Fibroblast of skin of right biceps (primary cell): ENCODE data around the gene TRPM6.
"Not testable (repeated sequence)": the region's sequence is repeated elsewhere in the genome, so short reads cannot be mapped to it uniquely, and the experiment has no call there.

Experiments
- DNase-seq: peaks from one replicate; pipeline ENCODE4 v3.0.0-alpha.2; 2013

Gene TRPM6

GRCh38 chr9:74858751-74859414 is 28.8 kb downstream of the TRPM6 start:
- no peak for DNase-seq

- no peak for DNase-seq
Measured at GRCh38 chr9:74856989-74857388, 30.7 kb downstream of the TRPM6 start.

- no peak for DNase-seq
Measured at GRCh38 chr9:74855072-74855471, 32.6 kb downstream of the TRPM6 start.

GRCh38 chr9:74853024-74853423 is 34.7 kb downstream of the TRPM6 start:
- not testable (repeated sequence) for DNase-seq

DNA sequence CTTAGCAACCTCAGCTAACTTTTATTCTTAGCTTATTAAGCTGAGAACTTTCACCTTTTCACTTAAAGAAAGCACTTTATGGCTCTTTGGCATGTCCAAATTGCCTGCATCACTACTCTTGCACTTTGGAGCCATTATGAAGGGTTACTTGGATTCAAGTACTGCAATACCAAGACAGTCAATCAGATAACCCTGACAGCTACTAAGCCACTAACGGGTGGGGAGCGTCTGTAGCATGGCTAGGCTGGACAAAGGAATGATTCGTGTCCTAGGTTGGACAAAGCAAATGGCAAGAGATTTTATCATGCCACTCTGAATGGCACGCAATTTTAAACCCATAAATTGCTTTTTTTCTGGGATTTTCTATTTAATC is 39.6 kb downstream of the TRPM6 start:
- no peak for DNase-seq

DNA sequence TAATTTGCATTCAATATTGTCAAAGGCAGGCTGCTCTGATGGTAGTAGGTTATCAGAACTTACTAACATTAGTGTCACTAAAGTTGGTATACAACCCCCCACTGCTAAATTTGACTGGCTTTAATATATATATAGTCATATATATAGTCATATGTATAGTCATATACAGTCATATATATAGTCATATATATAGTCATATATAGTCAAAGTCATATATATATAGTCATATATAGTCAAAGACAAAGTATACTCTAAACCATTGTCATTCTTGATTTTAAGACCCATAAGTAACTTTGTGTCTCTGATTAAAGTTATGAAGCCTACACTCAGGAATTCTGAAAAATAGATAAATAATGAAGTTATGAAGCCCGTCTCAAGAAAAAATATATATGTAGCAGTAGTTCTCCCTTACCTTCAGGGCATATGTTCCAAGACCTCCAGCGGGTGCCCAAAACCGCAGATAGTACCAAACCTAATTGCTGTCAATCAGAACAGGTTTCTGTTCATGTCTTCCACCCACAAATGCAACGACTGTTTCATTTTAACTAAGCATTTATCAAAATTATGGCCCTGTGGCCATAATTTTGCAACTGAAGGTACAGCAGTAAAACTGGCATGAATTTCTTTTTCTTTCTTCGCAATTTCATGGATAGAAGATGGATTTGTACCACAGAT is 40.1 kb downstream of the TRPM6 start:
- DNase-seq = no peak

DNA sequence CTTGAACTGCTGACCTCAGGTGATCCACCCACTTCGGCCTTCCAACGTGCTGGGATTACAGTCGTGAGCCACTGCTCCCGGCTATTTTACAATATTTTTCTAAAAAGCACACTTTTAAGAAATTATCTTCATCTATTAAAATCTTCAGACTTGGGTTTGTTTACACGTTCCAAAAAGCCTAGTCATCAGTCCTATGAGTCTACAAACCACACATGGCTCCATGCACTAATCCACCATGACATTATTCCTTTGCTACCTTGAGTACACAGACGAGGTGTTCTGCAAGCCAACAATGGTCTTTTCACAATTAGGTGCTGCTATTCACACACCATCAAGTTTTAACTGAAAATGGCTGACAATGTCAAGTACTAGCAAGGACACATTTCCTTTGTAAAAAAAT is 41.0 kb downstream of the TRPM6 start:
- no peak for DNase-seq

DNA sequence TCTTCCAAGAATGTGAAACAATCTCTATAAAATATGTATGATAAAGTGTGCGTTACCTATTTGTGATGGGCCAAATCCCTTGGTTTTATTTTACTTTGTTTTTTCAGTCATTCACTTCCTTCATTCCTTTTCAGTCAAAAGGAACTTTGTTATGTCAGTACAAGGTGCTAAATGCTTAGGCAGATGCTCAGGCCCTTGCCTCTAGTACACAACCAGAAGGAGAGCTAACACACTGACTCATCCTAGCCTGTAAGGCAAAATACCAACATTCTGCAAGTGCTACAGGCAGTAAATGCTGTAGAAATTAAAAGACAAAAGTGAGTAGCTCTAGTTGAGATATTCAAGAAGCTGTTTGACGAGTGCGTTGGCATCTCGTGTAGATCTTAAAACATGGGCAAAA is 49.4 kb downstream of the TRPM6 start:
- no peak for DNase-seq

DNA sequence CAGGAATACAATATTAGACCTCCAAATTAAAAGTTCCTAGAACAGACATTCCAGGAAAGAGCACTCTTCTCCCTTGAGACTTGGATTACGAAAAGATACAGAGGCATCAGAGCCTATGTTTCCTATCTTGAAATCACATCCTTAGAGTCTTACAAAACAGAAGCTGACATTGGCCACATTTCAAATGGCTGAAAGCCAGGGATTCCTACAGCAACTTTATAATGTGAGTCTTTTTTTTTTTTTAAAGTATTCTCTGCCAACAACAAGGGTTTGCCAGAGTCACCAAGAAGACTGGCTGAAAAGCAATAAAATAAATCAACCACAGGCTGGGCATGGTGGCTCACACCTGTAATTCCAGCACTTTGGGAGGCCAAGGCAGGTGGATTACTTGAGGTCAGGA is 63.1 kb downstream of the TRPM6 start:
- DNase-seq = peak; percentile 69

GRCh38 chr9:74821636-74822035 is 66.1 kb downstream of the TRPM6 start:
- DNase-seq = no peak

DNA sequence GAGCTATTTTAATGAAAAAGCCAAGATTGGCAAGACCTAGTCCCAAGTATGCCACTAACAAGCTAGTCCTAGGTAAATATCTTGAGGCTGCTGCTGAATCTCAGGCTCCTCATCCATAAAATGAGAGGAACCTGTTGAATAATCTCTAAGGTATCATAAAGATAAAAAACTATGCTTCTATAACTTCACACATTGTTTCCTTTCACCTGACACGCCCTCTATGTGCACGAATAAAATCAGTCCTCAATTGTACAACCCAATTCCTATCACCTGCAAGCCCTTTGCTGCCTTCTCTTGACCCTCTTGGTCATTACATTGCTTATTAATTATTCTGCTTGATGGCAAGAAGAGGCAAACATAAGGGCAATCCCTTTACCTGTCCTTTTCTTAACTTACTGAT is 69.9 kb downstream of the TRPM6 start:
- no peak for DNase-seq

- DNase-seq = no peak
Measured at GRCh38 chr9:74817281-74817810, 70.4 kb downstream of the TRPM6 start.

DNA sequence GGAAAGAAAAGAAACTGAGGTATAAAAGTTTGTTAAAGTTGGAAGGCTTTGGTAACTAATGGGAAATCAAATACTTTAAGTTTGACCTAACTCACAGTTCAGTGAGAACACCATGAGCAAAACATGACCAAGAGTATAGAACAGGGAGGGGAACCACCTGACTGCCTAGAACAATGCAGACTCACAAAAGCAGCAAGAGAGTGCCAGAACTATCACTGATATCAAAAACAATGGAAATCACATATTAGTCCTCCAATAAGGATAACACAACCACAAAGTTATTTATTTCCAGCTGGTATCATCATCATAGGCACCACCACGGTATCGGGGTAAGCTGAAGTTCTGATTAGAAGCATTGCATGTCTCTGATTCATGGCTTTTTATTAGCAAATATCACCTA is 77.5 kb downstream of the TRPM6 start:
- DNase-seq = no peak

DNA sequence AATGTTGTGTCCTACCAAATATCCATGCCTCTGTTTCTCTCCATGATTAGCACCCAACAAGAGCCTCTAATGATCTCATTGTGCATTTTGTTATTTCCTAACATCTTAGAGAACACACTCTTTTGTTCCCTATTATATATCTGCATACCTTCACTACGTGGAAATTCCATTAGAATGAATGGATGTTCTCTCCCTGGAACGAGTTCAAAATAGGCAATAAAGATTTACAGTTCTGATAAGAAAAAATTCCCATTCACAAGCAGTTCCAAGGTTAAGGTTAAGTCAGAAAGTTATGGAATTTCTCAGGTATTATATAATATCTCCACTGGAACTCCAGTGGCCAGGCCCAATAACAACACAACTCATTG is 83.7 kb downstream of the TRPM6 start:
- peak; percentile 15 for DNase-seq

GRCh38 chr9:74803376-74804017 is 84.2 kb downstream of the TRPM6 start:
- no peak for DNase-seq

DNA sequence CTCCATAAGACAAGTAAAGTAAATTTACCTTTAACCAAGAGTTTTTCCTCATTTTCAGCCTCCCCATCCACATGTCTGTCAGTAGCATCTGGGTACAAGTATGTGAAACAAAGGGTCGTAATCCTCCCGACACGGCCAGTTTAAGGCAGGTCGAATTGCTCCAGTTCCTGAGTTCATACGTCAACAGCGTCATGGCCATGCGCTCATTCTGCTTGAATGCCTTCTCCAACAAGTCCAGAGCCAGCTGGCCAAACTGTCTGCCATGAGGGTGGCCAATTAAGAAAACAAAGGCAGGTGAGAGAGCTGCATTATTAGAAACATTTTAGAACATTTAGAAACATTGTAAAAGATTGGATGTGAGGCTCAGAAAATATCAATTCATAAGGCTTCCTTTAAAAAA is 87.5 kb downstream of the TRPM6 start:
- no peak for DNase-seq

DNA sequence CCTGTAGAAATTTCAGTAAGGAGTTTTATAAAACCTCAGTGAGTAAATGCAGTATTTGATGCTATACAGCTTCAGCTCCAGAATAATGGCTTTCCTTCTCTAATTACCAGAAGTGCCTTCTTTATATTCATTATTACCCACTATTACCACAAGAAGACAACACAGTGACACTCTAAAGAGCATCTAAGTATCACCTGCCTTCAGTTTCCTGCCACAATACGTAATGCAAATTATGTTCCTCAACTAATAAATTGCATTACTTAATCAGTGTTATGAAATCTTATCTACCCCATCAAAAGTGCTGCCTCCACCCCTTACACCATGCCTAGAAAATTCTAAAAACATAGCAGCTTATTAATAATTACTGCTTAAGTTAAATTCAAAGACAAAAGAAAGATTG is 91.9 kb downstream of the TRPM6 start:
- DNase-seq = no peak

GRCh38 chr9:74795081-74795480 is 92.6 kb downstream of the TRPM6 start:
- DNase-seq = no peak

DNA sequence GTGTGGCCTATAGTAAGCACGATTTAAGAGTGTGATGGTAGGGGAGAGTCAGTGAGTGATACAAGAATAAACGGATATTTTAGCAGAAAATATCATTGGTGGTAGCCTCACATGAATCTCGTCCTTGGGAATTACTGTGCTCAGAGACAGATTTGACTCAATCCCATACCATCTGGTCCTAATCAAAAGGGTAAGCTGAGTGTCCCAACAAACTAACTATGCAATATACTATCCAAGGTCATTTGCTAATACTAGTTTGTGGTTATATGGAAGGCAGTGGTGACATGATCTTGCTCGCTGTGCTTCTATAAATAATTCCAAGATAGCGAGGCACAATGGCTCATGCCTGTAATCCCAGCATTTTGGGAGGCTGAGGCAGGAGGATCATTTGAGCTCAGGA is 103.2 kb downstream of the TRPM6 start:
- DNase-seq = peak; percentile 66

DNA sequence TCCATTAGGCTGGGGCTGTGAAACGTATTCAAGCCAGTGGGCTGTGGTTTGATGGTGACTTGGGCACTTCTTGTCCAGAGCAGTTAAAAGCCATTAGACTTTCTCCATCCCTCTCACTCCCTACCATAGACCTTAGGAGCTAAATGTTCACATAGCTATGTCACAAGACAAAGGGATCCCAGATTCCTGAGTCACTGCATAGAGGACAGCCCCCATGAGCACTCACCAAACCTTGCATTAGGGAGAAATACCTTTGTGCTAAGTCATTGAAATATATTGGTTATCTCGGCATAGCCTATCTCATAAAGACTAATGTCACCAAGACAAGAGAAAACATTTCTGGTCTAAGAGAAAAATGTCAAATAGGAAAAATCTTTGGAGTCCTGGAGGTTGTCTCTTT is 104.3 kb downstream of the TRPM6 start:
- peak; percentile 87 for DNase-seq

DNA sequence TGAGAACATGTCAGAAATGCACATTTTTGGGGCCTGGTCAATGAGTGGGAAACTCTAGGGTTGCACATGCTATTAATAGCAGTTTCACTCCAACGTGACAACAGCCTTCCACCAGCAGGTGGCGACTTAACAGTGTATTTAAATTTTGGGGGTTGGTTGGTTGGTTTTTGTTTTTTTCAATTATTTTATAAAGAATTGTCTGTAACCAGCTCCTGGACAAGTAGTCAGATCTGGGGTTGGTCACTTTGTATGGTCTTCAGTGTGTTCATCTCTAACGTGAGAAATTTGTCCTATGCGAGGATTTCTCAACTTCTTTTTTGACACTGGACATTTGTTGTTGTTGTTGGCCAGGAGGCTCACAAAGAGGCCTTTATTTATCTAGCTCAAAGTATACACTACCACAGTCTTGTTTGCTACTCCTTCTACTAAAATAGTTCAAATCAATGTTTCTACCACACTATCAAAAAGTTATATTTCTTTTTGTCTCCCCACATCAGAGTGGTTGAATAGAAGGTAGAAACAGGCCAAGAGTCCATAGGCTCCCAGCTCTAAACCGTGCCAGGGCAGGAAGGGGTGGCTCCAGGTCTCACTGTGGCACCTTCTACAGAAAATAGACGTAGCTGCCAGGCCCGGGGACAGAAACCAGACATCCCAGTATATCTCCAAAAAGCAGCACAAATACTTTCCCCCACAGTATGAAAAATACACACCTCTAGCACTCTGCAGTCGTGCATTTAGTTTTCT is 110.4 kb downstream of the TRPM6 start:
- peak; percentile 57 for DNase-seq

GRCh38 chr9:74775396-74775795 is 112.3 kb downstream of the TRPM6 start:
- no peak for DNase-seq

DNA sequence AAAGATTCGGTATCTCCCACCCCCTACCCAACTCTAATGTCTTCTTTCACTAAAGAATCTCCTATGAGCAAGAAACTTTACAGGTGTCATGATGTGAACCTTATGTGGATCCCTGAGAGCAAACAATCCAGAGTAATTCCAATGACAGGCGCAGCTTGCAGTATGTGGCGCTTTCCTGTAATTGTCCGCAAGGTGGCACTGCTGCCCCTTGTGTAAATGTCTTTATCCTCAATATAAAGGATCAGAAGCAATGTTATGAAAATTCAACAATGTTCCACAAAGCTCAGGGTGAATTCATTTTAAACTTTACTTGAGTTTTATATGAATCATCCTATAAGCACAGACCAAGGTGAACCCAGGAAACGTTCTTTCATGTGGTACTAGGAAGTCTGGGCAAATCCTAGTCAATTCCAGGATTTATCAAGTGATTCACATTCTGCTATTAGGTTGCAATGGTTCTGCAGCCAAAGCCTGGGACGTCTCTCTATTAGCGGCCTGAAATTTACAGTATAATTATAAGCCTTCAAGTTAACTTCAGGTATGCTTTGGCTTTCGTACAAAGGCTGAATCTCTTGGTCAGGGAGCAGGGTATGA is 113.7 kb downstream of the TRPM6 start:
- DNase-seq = peak; percentile 64
